ENCODE measurements around the gene SLC4A1. TPM values are rescaled to one million over a fixed set of nuclear protein-coding genes. Genes with fewer than 3 reads are reported as not detected.

The SLC4A1 gene
- total RNA-seq, 1 experiment from 2014 or later: 0.22 TPM

DNA sequence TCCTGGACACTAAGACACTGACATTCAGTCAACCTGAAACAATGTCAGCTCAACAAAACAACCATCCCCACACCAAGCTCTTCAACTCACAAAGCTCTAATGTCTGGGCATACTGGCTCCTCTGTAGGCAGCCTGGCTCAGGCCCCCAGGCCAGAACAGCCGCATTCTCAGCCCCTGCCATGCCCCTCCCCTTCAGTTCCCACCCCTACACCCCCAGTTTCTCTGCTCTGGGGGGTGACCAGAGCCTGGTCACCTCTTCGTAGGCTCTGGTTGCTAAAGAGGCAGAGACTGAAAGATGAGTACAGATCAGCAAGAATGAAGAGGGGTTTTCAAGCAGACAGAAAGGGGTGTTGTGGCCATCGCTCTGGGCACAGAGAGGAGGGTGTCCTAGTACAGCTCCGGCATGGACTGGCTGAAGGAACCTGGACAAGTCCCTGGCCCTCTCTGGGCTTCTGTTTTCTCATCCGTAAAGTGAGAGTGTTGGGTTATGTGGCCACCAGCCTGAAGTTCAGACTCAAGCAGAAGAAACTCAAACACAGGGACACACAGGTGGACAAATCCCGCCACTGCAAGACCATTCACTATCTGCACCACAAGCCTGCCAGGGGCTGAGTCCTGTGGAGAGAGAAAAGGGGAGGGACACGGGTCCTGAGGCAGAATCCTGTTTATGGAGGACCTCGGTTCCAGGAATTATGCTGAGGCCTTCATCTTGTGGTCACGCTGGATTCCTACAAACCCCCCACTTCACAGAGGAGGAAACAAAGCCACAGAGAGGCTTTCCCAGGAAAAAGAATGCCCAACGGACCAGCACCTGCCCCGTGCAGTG lies 987 bp upstream of the SLC4A1 start:
- H3K4me3 ChIP-seq (replicated peaks in 1 of 2; ENCODE audit: low read depth in 1 of 2, low read length in 2 of 2): no peak overlapping the region
- POLR2A ChIA-PET: no interaction called here
- ATAC-seq: no peak

More for the DNA sequence above, 987 bp upstream of the SLC4A1 start:
- CTCF ChIA-PET: no interaction called here
- no peaks in the 10 kb centered on the region for H4K20me1 ChIP-seq (ENCODE audit: insufficient read depth)
- no peak overlapping the region for H2AFZ ChIP-seq (ENCODE audit: low read depth, low read length, poor library complexity, severe bottlenecking)
- no peak overlapping the region for H3K9ac ChIP-seq (ENCODE audit: low read length)
- H3K9me3 ChIP-seq (ENCODE audit: control insufficient read depth in 1 of 2, insufficient read depth in 1 of 2, low read depth in 1 of 2, low read length in 2 of 2): no peaks in the 10 kb centered on the region
- no peak for DNase-seq (ENCODE audit: low read depth, low spot score)
- no peaks in the 10 kb centered on the region for H3K9me2 ChIP-seq (ENCODE audit: insufficient read depth)
- H3K27ac ChIP-seq (ENCODE audit: low read depth, low read length): no peak overlapping the region
- TF ChIP-seq ZNF274 (IDR thresholded peaks at IDR 0.05; ENCODE audit: low read depth, low read length) (no peak), CBX3 (IDR thresholded peaks at IDR 0.05; ENCODE audit: low read depth) (no peak), TCF7L2 (IDR thresholded peaks at IDR 0.05; ENCODE audit: borderline replicate concordance, extremely low read depth, insufficient read depth, insufficient read length) (no peak), SP1 (IDR thresholded peaks at IDR 0.05; ENCODE audit: low read depth) (no peak), POLR2A (IDR thresholded peaks at IDR 0.05; ENCODE audit: borderline replicate concordance, extremely low read depth, insufficient read depth, insufficient read length) (no peak), SRF (IDR thresholded peaks at IDR 0.05; ENCODE audit: low read depth) (no peak), JUND (IDR thresholded peaks at IDR 0.05) (no peak), CEBPB (IDR thresholded peaks at IDR 0.05; ENCODE audit: low read depth) (no peak), EZH2 (IDR thresholded peaks at IDR 0.05) (no peak), RAD21 (IDR thresholded peaks at IDR 0.05; ENCODE audit: low read depth) (no peak), POLR2AphosphoS5 (IDR thresholded peaks at IDR 0.05; ENCODE audit: low read depth, low read length) (no peak), FOSL1 (IDR thresholded peaks at IDR 0.05; ENCODE audit: low read depth) (no peak), ELF1 (IDR thresholded peaks at IDR 0.05; ENCODE audit: borderline replicate concordance, low read depth) (no peak)
- TF ChIP-seq, protein P1, sequence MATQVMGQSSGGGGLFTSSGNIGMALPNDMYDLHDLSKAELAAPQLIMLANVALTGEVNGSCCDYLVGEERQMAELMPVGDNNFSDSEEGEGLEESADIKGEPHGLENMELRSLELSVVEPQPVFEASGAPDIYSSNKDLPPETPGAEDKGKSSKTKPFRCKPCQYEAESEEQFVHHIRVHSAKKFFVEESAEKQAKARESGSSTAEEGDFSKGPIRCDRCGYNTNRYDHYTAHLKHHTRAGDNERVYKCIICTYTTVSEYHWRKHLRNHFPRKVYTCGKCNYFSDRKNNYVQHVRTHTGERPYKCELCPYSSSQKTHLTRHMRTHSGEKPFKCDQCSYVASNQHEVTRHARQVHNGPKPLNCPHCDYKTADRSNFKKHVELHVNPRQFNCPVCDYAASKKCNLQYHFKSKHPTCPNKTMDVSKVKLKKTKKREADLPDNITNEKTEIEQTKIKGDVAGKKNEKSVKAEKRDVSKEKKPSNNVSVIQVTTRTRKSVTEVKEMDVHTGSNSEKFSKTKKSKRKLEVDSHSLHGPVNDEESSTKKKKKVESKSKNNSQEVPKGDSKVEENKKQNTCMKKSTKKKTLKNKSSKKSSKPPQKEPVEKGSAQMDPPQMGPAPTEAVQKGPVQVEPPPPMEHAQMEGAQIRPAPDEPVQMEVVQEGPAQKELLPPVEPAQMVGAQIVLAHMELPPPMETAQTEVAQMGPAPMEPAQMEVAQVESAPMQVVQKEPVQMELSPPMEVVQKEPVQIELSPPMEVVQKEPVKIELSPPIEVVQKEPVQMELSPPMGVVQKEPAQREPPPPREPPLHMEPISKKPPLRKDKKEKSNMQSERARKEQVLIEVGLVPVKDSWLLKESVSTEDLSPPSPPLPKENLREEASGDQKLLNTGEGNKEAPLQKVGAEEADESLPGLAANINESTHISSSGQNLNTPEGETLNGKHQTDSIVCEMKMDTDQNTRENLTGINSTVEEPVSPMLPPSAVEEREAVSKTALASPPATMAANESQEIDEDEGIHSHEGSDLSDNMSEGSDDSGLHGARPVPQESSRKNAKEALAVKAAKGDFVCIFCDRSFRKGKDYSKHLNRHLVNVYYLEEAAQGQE (IDR thresholded peaks at IDR 0.05; ENCODE audit: low read depth): no peak
- TF ChIP-seq, protein P2, sequence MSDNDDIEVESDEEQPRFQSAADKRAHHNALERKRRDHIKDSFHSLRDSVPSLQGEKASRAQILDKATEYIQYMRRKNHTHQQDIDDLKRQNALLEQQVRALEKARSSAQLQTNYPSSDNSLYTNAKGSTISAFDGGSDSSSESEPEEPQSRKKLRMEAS (IDR thresholded peaks at IDR 0.05): no peak
- TF ChIP-seq, protein P3, sequence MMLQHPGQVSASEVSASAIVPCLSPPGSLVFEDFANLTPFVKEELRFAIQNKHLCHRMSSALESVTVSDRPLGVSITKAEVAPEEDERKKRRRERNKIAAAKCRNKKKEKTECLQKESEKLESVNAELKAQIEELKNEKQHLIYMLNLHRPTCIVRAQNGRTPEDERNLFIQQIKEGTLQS (IDR thresholded peaks at IDR 0.05): no peak
- TF ChIP-seq, protein P4, sequence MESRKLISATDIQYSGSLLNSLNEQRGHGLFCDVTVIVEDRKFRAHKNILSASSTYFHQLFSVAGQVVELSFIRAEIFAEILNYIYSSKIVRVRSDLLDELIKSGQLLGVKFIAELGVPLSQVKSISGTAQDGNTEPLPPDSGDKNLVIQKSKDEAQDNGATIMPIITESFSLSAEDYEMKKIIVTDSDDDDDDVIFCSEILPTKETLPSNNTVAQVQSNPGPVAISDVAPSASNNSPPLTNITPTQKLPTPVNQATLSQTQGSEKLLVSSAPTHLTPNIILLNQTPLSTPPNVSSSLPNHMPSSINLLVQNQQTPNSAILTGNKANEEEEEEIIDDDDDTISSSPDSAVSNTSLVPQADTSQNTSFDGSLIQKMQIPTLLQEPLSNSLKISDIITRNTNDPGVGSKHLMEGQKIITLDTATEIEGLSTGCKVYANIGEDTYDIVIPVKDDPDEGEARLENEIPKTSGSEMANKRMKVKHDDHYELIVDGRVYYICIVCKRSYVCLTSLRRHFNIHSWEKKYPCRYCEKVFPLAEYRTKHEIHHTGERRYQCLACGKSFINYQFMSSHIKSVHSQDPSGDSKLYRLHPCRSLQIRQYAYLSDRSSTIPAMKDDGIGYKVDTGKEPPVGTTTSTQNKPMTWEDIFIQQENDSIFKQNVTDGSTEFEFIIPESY (IDR thresholded peaks at IDR 0.05; ENCODE audit: extremely low read depth, insufficient replicate concordance, low read length): no peak
- TF ChIP-seq, protein P5, sequence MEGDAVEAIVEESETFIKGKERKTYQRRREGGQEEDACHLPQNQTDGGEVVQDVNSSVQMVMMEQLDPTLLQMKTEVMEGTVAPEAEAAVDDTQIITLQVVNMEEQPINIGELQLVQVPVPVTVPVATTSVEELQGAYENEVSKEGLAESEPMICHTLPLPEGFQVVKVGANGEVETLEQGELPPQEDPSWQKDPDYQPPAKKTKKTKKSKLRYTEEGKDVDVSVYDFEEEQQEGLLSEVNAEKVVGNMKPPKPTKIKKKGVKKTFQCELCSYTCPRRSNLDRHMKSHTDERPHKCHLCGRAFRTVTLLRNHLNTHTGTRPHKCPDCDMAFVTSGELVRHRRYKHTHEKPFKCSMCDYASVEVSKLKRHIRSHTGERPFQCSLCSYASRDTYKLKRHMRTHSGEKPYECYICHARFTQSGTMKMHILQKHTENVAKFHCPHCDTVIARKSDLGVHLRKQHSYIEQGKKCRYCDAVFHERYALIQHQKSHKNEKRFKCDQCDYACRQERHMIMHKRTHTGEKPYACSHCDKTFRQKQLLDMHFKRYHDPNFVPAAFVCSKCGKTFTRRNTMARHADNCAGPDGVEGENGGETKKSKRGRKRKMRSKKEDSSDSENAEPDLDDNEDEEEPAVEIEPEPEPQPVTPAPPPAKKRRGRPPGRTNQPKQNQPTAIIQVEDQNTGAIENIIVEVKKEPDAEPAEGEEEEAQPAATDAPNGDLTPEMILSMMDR (IDR thresholded peaks at IDR 0.05 in 2 of 3, conservative IDR thresholded peaks at IDR 0.05 in 1 of 3; ENCODE audit: borderline replicate concordance in 1 of 3, insufficient read depth in 1 of 3, low read depth in 2 of 3, low read length in 2 of 3): no peak
- no peaks in the 10 kb centered on the region for H3K4me1 ChIP-seq (ENCODE audit: control insufficient read depth in 1 of 2, insufficient read depth in 2 of 2, low read length in 2 of 2)
- BruUV-seq (replicated peaks): no TSS peak
- H3K4me2 ChIP-seq (ENCODE audit: low read length): no peak overlapping the region
- H3K27me3 ChIP-seq (ENCODE audit: insufficient read depth, low read length): no peaks in the 10 kb centered on the region
- RAD21 ChIA-PET (ENCODE audit: low non-redundant PET in 1 of 2, low total read pairs in 2 of 2, uncharacterized antibody in 2 of 2, unreplicated experiment in 2 of 2): no interaction called here
- H3K79me2 ChIP-seq (ENCODE audit: insufficient read depth, low read length): no peaks in the 10 kb centered on the region
- intact Hi-C loops (cut with micrococcal nuclease): no loop called here
- H3K36me3 ChIP-seq (ENCODE audit: control insufficient read depth in 1 of 2, insufficient read depth in 2 of 2, low read length in 2 of 2): no peaks in the 10 kb centered on the region
